HEK293 (cell line): Measurements from ENCODE around the gene CA9.

Experiments used
- CTCF ChIA-PET: fragments of 350-600 bp; formaldehyde crosslinking; extraction: SDS; loops from one replicate; lab custom pipeline; 2021; ENCODE audit warnings: antibody characterized with exemption; lab: Yijun Ruan, JAX
- POLR2A ChIA-PET: fragments of 300-600 bp; formaldehyde crosslinking; extraction: SDS; loops from one replicate; lab custom pipeline; 2020; ENCODE audit warnings: antibody characterized with exemption, inconsistent platforms; lab: Yijun Ruan, JAX
- H3K27ac ChIP-seq: fragments of 200-500 bp; sonication (Bioruptor generic); 2 replicates; pipeline ENCODE4 v1.5.1; 2014; ENCODE audit warnings: low read depth, low read length, control low read depth, inconsistent platforms; ENCODE audit errors: extremely low read depth
- H3K36me3 ChIP-seq, 2 experiments: fragments of 200-500 bp in 1 of 2; sonication (Bioruptor generic) in 1 of 2; 1 replicate in 1 of 2; 2 replicates in 1 of 2; pipeline ENCODE4 v1.5.1; 2014 to 2017; ENCODE audit warnings: inconsistent platforms in 2 of 2, low read length in 2 of 2; ENCODE audit not compliant: control insufficient read depth in 2 of 2, insufficient read depth in 1 of 2
- H3K4me1 ChIP-seq: fragments of 200-500 bp; sonication (Bioruptor generic); 2 replicates; pipeline ENCODE4 v1.5.1; 2014; ENCODE audit warnings: mild to moderate bottlenecking, low read length, inconsistent platforms; ENCODE audit not compliant: control insufficient read depth, insufficient read depth
- H3K4me3 ChIP-seq: 2 replicates; pipeline ENCODE4 v1.5.1; 2011; ENCODE audit warnings: low read depth, mild to moderate bottlenecking, control low read depth, low read length, moderate library complexity
- H3K9me3 ChIP-seq: fragments of 200-500 bp; sonication (Bioruptor generic); 2 replicates; pipeline ENCODE4 v1.5.1; 2014; ENCODE audit warnings: low read depth, low read length, inconsistent platforms; ENCODE audit not compliant: control insufficient read depth, insufficient read depth
- GFI1B ChIP-seq: fragments of 450-650 bp; formaldehyde crosslinking; IDR thresholded peaks from 2 replicates; pipeline ENCODE4 v1.5.1; 2016; ENCODE audit warnings: missing biosample characterization, missing genetic modification characterization
- OVOL3 ChIP-seq: fragments of 450-650 bp; formaldehyde crosslinking; IDR thresholded peaks from 2 replicates; pipeline ENCODE4 v1.5.1; 2016; ENCODE audit warnings: missing biosample characterization, missing genetic modification characterization
- PRDM1 ChIP-seq: fragments of 450-650 bp; formaldehyde crosslinking; IDR thresholded peaks from 2 replicates; pipeline ENCODE4; 2016; ENCODE audit warnings: missing biosample characterization, missing genetic modification characterization
- REPIN1 ChIP-seq: fragments of 450-650 bp; formaldehyde crosslinking; IDR thresholded peaks from 2 replicates; pipeline ENCODE4 v1.5.1; 2017; ENCODE audit warnings: missing biosample characterization, missing genetic modification characterization, low read depth
- SCRT2 ChIP-seq: fragments of 450-650 bp; formaldehyde crosslinking; IDR thresholded peaks from 2 replicates; pipeline ENCODE4 v1.5.1; 2016; ENCODE audit warnings: missing biosample characterization, missing genetic modification characterization
- ZBTB17 ChIP-seq: fragments of 450-650 bp; formaldehyde crosslinking; IDR thresholded peaks from 2 replicates; pipeline ENCODE4 v1.5.1; 2016; ENCODE audit warnings: missing biosample characterization, missing genetic modification characterization
- ZNF138 ChIP-seq: fragments of 450-650 bp; formaldehyde crosslinking; IDR thresholded peaks from 2 replicates; pipeline ENCODE4 v1.5.1; 2016; ENCODE audit warnings: missing biosample characterization, missing genetic modification characterization, borderline replicate concordance
- ZNF140 ChIP-seq: fragments of 450-650 bp; formaldehyde crosslinking; IDR thresholded peaks from 2 replicates; pipeline ENCODE4 v1.5.1; 2016; ENCODE audit warnings: missing biosample characterization, missing genetic modification characterization
- ZNF19 ChIP-seq: fragments of 450-650 bp; formaldehyde crosslinking; IDR thresholded peaks from 2 replicates; pipeline ENCODE4; 2016; ENCODE audit warnings: missing biosample characterization, missing genetic modification characterization, low read depth
- ZNF266 ChIP-seq: fragments of 450-650 bp; formaldehyde crosslinking; IDR thresholded peaks from 2 replicates; pipeline ENCODE4 v1.5.1; 2016; ENCODE audit warnings: missing biosample characterization, missing genetic modification characterization, low read depth
- ZNF280D ChIP-seq: fragments of 450-650 bp; formaldehyde crosslinking; IDR thresholded peaks from 2 replicates; pipeline ENCODE4 v1.5.1; 2016; ENCODE audit warnings: missing biosample characterization, missing genetic modification characterization
- ZNF292 ChIP-seq: fragments of 450-650 bp; formaldehyde crosslinking; IDR thresholded peaks from 2 replicates; pipeline ENCODE4 v1.5.1; 2016; ENCODE audit warnings: low read depth, missing biosample characterization, missing genetic modification characterization, borderline replicate concordance
- ZNF354C ChIP-seq: fragments of 450-650 bp; formaldehyde crosslinking; IDR thresholded peaks from 2 replicates; pipeline ENCODE4 v1.5.1; 2016; ENCODE audit warnings: missing biosample characterization, missing genetic modification characterization, low read depth, borderline replicate concordance
- ZNF571 ChIP-seq: fragments of 450-650 bp; formaldehyde crosslinking; IDR thresholded peaks from 2 replicates; pipeline ENCODE4 v1.5.0; 2017; ENCODE audit warnings: missing biosample characterization, missing genetic modification characterization
- ZNF654 ChIP-seq: fragments of 450-650 bp; formaldehyde crosslinking; IDR thresholded peaks from 2 replicates; pipeline ENCODE4 v1.5.1; 2016; ENCODE audit warnings: low read depth, missing biosample characterization, missing genetic modification characterization
- ZNF660 ChIP-seq: fragments of 450-650 bp; IDR thresholded peaks from 2 replicates; pipeline ENCODE4 v1.5.1; 2018; ENCODE audit warnings: missing biosample characterization, mild to moderate bottlenecking, missing genetic modification characterization
- ZNF664 ChIP-seq: fragments of 450-650 bp; formaldehyde crosslinking; IDR thresholded peaks from 2 replicates; pipeline ENCODE4 v1.5.1; 2016; ENCODE audit warnings: missing biosample characterization, missing genetic modification characterization
- ZNF670 ChIP-seq: fragments of 450-650 bp; formaldehyde crosslinking; IDR thresholded peaks from 2 replicates; pipeline ENCODE4 v1.5.1; 2016; ENCODE audit warnings: missing biosample characterization, missing genetic modification characterization, low read depth
- ZNF776 ChIP-seq: fragments of 450-650 bp; formaldehyde crosslinking; IDR thresholded peaks from 2 replicates; pipeline ENCODE4 v1.5.0; 2017; ENCODE audit warnings: missing biosample characterization, missing genetic modification characterization, borderline replicate concordance
- ZNF791 ChIP-seq: fragments of 450-650 bp; formaldehyde crosslinking; IDR thresholded peaks from 2 replicates; pipeline ENCODE4 v1.5.1; 2016; ENCODE audit warnings: missing biosample characterization, missing genetic modification characterization
- TF ChIP-seq, protein P1 (sequence below): fragments of 450-650 bp; formaldehyde crosslinking; IDR thresholded peaks from 2 replicates; pipeline ENCODE4 v1.5.1; 2017; ENCODE audit warnings: missing biosample characterization, missing genetic modification characterization
- TF ChIP-seq, protein P2 (sequence below): fragments of 450-650 bp; formaldehyde crosslinking; IDR thresholded peaks from 2 replicates; pipeline ENCODE4 v1.5.1; 2016; ENCODE audit warnings: missing biosample characterization, missing genetic modification characterization
- TF ChIP-seq, protein P3 (sequence below): fragments of 450-650 bp; formaldehyde crosslinking; IDR thresholded peaks from 2 replicates; pipeline ENCODE4 v1.5.1; 2016; ENCODE audit warnings: missing biosample characterization, missing genetic modification characterization
- TF ChIP-seq, protein P4 (sequence below): fragments of 450-650 bp; formaldehyde crosslinking; conservative IDR thresholded peaks from 2 replicates; pipeline ENCODE4 v1.5.1; 2016; ENCODE audit warnings: low read depth, missing biosample characterization, missing genetic modification characterization

The CA9 gene

DNA sequence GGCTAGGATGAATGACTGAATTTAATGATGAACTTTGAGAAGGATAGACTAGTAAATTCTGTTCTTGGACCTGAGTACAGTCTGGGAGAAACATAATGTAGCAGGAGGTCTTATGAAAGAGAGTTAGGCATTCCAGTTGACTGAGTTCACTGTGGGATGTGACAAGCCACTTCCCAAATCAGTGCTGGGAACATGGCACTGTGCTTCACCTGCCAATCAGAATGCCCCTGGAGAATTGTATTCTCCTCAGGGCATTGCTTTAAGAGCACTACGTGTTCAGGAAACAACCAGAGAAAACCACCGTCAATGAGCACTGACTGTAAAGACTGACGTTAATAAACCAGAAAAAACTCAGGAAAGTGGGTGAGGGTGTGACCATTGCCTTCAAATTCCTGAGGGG lies 14.4 kb upstream of the CA9 start (continued):
- TF ChIP-seq, protein P1, sequence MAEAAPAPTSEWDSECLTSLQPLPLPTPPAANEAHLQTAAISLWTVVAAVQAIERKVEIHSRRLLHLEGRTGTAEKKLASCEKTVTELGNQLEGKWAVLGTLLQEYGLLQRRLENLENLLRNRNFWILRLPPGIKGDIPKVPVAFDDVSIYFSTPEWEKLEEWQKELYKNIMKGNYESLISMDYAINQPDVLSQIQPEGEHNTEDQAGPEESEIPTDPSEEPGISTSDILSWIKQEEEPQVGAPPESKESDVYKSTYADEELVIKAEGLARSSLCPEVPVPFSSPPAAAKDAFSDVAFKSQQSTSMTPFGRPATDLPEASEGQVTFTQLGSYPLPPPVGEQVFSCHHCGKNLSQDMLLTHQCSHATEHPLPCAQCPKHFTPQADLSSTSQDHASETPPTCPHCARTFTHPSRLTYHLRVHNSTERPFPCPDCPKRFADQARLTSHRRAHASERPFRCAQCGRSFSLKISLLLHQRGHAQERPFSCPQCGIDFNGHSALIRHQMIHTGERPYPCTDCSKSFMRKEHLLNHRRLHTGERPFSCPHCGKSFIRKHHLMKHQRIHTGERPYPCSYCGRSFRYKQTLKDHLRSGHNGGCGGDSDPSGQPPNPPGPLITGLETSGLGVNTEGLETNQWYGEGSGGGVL (tag by site-specific recombination) = no peak
- TF ChIP-seq PRDM1 (tag by site-specific recombination) (no peak), ZNF660 (no peak), GFI1B (0 out of 2 replicates have a peak, but pooled peaks have one; percentile 44), ZNF791 (tag by site-specific recombination) (no peak)
- TF ChIP-seq, all 188 proteins: peak for 2

DNA sequence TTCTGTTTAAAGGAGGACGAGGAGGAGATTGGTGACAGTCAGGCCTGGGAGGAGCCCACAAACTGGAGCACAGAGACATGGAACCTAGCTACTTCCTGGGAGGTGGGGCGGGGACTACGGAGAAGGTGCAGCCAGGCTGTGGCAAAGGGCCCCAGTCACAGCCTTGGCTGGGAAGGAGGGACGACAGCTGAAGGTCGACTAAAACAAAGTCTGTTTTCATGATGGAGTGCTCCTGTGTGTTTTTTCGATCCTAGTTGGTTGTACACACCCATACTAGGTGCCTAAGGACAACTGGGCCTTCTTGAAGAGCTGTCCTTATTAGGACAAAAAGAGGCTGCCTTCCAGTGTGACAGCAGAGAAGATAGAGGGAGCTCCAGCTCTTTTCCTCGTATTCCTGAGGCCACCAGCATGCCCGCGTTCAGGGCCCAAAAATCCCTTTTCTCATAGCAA lies 12.7 kb upstream of the CA9 start:
- H3K27ac ChIP-seq = no peak overlapping the region; the same call in 1 of the 2 replicates
- ChIA-PET POLR2A (interaction anchor here (0.6 to 3.0 kb wide), 8 partner anchors 14 to 545 kb away, joined by 3 to 23 read pairs (median 4); partner anchors contain the start of genes ATOSB, CREB3 and TLN1), CTCF (interaction anchor here (0.6 to 14.5 kb wide), 15 partner anchors 12 to 1038 kb away, joined by 3 to 157 read pairs (median 4); partner anchors contain the start of genes CREB3, TLN1 and TPM2)
- peaks cover 5 to 40% of the 10 kb centered on the region in 2 experiments for H3K36me3 ChIP-seq
- peaks cover 8% of the 10 kb centered on the region; the same call in 1 of the 2 replicates for H3K4me1 ChIP-seq
- H3K4me3 ChIP-seq = no peak overlapping the region
- H3K9me3 ChIP-seq = no peaks in the 10 kb centered on the region
- TF ChIP-seq ZNF138 (tag by site-specific recombination) (no peak), ZNF19 (tag by site-specific recombination) (no peak), ZNF292 (tag by site-specific recombination) (no peak), ZNF354C (tag by site-specific recombination) (no peak), ZNF280D (tag by site-specific recombination) (no peak), SCRT2 (tag by site-specific recombination) (no peak), ZNF664 (no peak), ZNF571 (tag by site-specific recombination) (no peak), ZNF140 (tag by site-specific recombination) (no peak), ZNF776 (tag by site-specific recombination) (no peak), ZNF654 (tag by site-specific recombination) (peak; percentile 36; the same call in 1 of the 2 replicates), OVOL3 (tag by site-specific recombination) (no peak), ZNF670 (tag by site-specific recombination) (no peak), REPIN1 (tag by site-specific recombination) (no peak), ZNF266 (no peak), ZBTB17 (tag by site-specific recombination) (peak; percentile 14; the same call in 1 of the 2 replicates)
- TF ChIP-seq, protein P2, sequence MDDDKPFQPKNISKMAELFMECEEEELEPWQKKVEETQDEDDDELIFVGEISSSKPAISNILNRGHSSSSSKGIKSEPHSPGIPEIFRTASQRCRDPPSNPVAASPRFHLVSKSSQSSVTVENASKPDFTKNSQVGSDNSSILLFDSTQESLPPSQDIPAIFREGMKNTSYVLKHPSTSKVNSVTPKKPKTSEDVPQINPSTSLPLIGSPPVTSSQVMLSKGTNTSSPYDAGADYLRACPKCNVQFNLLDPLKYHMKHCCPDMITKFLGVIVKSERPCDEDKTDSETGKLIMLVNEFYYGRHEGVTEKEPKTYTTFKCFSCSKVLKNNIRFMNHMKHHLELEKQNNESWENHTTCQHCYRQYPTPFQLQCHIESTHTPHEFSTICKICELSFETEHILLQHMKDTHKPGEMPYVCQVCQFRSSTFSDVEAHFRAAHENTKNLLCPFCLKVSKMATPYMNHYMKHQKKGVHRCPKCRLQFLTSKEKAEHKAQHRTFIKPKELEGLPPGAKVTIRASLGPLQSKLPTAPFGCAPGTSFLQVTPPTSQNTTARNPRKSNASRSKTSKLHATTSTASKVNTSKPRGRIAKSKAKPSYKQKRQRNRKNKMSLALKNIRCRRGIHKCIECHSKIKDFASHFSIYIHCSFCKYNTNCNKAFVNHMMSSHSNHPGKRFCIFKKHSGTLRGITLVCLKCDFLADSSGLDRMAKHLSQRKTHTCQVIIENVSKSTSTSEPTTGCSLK (tag by site-specific recombination) = no peak
- TF ChIP-seq, protein P3, sequence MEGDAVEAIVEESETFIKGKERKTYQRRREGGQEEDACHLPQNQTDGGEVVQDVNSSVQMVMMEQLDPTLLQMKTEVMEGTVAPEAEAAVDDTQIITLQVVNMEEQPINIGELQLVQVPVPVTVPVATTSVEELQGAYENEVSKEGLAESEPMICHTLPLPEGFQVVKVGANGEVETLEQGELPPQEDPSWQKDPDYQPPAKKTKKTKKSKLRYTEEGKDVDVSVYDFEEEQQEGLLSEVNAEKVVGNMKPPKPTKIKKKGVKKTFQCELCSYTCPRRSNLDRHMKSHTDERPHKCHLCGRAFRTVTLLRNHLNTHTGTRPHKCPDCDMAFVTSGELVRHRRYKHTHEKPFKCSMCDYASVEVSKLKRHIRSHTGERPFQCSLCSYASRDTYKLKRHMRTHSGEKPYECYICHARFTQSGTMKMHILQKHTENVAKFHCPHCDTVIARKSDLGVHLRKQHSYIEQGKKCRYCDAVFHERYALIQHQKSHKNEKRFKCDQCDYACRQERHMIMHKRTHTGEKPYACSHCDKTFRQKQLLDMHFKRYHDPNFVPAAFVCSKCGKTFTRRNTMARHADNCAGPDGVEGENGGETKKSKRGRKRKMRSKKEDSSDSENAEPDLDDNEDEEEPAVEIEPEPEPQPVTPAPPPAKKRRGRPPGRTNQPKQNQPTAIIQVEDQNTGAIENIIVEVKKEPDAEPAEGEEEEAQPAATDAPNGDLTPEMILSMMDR (tag by site-specific recombination) = peak; percentile 20; the same call in 1 of the 2 replicates
- TF ChIP-seq, protein P4, sequence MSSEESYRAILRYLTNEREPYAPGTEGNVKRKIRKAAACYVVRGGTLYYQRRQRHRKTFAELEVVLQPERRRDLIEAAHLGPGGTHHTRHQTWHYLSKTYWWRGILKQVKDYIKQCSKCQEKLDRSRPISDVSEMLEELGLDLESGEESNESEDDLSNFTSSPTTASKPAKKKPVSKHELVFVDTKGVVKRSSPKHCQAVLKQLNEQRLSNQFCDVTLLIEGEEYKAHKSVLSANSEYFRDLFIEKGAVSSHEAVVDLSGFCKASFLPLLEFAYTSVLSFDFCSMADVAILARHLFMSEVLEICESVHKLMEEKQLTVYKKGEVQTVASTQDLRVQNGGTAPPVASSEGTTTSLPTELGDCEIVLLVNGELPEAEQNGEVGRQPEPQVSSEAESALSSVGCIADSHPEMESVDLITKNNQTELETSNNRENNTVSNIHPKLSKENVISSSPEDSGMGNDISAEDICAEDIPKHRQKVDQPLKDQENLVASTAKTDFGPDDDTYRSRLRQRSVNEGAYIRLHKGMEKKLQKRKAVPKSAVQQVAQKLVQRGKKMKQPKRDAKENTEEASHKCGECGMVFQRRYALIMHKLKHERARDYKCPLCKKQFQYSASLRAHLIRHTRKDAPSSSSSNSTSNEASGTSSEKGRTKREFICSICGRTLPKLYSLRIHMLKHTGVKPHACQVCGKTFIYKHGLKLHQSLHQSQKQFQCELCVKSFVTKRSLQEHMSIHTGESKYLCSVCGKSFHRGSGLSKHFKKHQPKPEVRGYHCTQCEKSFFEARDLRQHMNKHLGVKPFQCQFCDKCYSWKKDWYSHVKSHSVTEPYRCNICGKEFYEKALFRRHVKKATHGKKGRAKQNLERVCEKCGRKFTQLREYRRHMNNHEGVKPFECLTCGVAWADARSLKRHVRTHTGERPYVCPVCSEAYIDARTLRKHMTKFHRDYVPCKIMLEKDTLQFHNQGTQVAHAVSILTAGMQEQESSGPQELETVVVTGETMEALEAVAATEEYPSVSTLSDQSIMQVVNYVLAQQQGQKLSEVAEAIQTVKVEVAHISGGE = no peak
